GM18870 (cell line): ENCODE results near the gene DELE1.

Experiments used
- ATAC-seq: cut with Tn5 transposase; IDR thresholded peaks from one replicate; pipeline ENCODE4 v1.9.1; 2021; ENCODE audit warnings: moderate library complexity; ENCODE audit not compliant: unreplicated experiment

Gene DELE1, protein sequence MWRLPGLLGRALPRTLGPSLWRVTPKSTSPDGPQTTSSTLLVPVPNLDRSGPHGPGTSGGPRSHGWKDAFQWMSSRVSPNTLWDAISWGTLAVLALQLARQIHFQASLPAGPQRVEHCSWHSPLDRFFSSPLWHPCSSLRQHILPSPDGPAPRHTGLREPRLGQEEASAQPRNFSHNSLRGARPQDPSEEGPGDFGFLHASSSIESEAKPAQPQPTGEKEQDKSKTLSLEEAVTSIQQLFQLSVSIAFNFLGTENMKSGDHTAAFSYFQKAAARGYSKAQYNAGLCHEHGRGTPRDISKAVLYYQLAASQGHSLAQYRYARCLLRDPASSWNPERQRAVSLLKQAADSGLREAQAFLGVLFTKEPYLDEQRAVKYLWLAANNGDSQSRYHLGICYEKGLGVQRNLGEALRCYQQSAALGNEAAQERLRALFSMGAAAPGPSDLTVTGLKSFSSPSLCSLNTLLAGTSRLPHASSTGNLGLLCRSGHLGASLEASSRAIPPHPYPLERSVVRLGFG

DNA sequence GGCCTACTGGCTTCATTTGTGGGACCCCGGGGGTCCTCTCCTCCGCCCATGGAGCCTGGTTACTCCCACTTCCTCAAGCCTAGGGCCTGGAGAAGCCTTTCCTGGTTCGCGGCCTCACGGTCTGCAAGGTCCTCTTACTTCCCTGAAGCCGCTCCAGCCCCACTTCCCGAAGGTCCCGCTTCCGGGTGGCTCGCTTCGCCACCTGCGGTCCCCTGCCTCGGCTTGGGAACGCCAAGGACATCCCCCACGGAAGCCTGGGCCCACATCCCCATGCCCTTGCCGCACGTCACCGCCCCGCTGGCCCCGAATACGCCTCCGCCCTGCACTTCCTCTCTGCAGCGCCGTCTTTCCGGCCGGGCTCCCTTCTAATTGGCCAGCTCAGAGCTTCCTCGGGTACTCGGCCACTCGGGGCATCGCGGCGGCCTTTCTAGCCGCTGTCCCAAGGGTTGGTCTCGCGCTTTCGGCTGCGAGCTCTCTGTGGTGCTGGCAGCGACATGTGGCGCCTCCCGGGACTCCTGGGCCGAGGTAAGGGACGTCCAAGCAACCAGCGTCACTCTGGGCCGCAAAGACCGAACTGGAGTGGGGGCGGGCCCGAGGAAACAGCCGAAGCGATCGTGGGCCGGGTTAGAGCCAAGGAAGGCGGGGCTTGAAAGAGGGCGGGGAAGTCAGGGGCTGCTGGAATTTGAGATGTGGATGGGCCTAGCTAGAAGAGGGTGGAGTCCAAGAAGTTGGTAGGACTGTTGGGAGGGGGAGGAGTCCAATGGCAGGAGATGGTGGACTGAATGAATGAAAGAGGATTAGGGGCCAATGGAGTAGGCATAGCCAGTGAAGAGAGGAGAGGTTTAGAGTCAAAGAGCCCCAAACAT lies at the start of gene DELE1:
Gene DELE1, plus strand, starts transcription at position 424 of the 866 bp plus-strand sequence. Its CDS starts 71 bp downstream, at position 495.
- peak; percentile 92 for ATAC-seq

DNA sequence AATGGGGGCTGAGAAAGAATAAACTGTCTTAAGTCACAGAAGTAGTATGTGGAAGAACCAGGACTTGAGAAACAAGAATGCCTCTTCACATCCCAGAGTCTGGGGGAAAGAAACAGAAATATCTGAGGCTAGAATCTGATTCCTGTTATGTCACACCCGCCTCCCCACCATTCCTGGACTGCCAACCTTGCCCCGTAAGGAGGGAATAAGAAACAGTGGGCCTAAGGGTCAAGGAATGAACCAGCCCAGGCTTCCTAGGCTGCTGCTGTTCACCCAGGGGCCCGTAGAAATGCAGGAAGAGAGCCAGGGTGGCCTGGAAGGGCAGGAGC lies 49.8 kb upstream of the DELE1 start:
- ATAC-seq: no peak

DNA sequence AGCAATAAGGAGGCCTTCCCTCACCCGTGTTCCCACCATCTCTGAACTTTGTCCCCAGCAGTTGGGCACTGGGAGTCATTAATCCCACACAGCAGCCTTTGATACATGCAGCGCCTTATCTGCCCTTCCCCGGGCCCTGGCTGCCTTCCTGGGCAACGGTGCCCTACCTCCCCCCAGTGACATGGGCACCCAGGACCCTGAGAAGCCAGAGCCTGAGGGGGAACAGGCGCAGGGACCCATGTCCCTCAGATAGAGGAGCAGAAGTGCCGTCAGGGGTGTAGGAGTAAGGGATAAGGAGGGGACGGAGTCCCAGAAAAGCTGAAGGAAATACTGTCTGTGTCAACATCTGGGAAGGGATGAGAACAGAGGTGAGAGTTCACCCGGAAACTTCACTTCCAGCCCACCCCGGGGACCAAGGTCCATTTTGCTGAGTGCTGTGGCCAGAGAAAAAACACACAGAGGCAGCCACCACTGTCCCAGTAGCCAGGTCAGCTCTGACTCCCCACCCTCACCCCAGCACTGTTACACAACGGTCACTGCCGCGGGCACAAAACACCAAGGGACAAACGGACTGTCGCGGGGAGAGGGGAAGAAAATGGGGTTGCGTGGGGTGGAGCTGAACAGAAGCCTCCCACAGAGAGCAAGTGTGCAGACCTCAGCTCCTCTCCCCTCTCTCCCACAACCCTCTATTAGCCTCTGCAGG lies 49.3 kb upstream of the DELE1 start:
- ATAC-seq: no peak

DNA sequence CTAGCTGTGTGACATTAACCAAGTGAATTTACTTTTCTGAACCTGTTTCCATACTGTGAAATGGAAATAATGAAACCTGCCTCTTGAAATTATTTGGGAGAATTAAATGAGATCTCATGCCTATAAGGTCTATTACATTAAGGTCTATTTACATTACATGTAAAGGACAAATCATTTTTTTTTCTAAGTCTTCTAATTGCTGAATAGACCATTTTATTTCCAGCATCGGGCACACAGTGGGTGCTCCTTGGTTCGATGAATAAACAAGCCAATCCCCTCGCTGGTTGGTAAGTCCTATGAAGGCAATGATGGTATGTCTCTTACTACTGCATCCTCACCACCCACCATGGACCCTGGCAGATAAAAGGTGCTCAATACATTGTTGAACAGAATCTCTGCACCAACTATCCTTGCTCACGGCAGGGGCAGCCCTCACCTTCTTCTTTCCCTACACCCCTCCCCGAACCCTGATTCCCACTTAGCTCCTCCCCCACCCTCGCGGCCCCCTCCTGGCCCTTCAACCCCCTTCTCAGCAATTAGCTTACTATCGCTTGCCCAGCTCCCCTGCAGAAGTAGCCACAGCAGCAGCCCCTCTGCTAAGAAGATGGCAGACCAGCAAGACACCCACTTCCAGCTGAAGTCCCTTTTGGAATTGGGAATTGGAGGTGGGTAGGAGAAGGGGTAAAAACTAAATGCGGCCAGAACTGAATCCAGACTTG lies 48.5 kb upstream of the DELE1 start:
- no peak for ATAC-seq

DNA sequence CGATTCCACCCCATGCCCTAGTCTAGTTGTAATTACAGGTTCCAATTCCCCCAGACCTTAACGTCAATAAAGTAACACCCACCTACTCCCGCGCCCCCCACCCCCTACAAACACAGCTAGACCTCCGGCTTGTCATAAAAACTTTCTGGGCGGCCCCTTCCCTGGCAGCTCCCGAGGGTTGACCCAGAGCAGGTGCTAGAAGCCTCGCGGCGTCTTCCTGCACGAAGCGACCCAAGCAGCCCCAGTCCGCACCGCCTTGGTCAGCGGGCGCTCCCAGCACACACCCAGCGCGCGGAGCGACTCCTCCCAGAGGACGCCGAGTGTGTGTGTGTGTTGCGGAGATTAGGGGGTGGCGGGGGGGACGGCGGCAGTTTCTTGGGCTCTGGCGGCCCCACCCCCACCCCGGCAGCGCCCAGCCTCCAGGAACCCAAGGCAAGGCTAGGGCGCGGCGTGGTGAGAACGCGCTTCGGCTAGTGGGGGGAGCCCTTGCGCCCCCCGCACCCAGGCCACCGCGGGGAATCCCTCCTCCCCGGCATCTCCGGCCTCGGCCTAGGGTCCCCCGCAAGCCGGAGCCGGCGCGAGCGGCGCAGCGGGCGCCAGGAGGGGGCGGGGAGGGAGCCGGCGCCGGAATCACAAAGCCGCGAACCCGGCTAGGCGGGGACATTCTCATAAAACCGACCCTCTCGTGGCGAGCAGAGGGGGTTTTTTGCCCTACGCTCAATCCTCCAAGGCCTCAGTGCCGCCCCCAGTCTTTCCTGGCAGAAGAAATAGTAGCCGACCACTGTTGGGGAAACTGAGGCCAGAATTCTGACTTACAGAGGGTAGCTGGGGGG lies 47.7 kb upstream of the DELE1 start:
- no peak for ATAC-seq

DNA sequence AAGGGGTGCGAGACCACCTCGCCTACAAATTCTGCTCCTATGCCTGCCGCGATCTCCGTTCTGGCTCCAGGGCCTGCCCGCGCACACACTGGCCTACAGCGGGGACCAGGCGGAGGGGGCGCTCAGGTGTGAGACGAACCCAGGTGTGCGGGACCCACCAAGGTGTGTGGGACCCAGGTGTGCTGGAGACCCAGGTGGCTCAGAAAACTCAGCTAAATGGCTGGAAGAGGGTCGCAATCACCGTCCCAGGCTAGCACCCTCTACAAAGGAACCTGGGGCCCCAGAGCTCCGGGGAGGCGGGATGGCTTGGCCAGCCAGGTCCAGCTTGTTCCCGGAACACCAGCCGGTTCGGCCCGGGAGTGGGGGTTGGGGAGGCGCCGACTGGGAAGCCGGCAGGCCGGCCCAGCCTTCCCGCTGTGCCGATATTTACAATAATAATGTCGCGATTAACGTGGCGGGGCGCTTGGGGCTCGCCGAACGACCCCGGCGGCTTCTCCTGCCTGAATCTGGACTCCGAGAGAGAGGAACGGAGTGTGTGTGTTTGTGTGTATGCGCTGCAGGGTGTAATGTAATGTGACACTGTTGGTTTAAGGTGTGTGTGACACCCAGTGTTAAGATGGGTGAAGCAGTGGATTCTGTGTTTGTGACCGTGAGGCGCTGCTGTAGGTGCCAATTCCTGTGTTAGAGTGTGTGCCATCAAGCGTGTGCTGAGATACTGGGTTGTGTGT lies 46.9 kb upstream of the DELE1 start:
- no peak for ATAC-seq

DNA sequence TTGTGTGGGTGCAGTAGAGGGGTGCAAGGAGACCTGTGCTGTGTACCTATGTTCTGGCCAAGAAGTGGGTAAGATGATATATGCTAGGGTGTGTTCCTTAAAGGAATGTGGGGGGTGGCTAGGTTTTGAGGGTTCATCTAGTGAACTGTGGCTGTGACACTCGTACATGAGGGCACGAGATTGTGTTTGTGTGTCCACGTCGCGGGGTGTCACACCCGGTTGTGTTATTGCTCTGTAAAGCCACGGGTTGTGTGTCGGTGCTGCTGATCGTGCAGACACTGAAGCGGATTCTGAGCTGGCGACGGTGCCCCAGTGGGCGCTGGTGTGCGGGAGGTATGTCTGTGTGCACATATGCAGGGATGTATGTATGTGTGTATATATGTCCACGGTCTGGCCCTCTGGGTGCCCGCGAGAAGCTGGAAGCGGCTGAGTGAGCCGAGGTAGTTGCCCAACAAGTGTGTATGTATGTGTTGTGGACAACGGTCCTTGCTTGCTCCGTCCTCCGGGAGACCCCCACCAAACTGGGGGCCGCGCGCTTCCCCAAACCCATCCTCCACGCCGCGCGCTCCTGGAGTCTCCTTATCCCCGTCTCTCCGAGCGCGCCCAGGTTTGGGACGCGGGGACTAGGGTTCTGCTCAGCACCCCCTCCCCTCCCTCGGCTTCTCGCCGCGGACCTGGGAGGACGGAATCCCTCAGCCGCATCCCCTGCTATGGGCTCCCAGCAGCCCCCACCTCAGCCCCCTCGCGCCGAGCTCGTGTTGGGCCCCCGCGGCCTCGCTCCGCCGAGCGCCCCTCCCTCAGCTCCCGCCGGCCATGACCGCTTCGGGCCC lies 46.1 kb upstream of the DELE1 start:
- no peak for ATAC-seq

DNA sequence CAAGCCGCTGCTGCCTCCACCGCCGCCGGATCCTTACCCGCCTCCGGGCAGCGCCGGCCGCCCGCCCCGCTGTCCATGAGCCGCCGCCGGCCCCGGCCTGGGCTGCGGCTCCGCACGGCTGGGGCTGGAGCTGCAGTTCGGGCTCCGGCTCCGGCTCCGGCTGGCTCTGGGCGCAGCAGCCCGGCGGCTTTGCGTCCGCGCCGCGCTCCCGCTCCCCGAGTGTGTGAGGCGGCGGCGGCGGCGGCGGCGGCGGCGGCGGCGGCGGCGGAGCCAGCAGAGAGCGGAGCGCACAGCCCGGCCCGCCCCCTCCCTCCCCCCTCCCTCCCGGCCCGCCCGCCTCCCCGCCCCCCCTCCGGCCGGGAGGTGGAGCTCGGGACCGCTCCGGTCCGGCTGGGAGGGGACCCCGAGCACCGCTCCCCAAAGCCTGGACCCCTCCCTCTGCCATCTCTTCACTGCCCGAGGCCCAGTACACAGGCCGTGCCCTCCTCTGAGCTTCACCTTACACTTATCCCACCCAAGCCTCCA lies 45.4 kb upstream of the DELE1 start, which contains the start of gene PCDH1:
Gene PCDH1, minus strand, starts transcription at position 225 of the 525 bp plus-strand sequence. Its CDS starts 148 bp downstream, at position 77.
- ATAC-seq: no peak

DNA sequence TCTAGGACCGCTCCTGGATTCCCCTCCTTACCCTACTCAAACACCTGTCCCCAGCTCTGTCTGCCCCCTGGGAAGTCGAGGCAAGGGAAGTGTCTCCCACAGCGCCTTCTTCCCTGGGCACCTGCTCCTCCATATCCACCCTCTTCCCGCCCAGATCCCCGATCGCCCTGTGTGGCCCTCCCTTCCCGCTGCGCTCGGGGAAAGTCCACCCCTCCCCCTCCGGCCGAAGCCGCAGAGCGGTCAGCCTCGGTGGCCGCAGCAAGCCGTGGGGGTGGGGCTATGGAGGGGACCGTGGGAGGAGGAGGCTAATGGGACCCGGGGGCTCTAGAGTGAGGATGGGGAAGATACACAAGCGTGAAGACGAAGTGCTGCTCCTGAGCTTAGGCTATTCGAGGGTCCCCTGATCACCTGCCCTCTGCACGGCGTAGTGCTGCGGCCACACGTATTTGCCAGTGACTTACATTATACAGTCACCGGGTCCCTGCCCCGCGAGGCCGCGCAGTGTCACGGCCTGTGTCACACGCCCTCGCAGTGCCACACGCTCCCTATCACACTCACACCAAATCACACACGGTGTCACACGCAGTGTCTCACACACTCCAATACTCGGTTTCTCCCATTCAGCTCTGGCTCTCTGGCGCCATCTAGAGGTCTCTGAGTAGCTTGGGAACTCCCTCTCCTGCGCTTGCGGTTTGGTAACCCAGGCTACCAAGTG lies 44.8 kb upstream of the DELE1 start:
- peak; percentile 89 for ATAC-seq

DNA sequence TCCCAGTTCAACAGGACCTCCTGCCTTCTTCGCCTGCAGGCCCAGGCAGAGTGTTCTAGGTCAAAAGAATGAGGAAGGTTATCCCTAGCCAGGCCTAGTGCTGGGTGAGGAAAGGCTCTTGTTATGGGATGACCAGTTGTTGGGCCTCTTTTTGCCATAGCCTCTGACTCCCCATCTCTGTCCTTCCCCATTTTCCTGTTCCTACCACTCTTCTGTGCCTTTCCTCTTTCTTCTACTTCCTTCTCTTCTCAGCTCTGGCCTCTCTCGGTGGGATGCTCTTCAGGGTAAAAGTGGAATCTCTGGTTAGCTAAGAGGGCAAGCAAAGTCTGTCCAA lies 44.3 kb upstream of the DELE1 start:
- no peak for ATAC-seq

DNA sequence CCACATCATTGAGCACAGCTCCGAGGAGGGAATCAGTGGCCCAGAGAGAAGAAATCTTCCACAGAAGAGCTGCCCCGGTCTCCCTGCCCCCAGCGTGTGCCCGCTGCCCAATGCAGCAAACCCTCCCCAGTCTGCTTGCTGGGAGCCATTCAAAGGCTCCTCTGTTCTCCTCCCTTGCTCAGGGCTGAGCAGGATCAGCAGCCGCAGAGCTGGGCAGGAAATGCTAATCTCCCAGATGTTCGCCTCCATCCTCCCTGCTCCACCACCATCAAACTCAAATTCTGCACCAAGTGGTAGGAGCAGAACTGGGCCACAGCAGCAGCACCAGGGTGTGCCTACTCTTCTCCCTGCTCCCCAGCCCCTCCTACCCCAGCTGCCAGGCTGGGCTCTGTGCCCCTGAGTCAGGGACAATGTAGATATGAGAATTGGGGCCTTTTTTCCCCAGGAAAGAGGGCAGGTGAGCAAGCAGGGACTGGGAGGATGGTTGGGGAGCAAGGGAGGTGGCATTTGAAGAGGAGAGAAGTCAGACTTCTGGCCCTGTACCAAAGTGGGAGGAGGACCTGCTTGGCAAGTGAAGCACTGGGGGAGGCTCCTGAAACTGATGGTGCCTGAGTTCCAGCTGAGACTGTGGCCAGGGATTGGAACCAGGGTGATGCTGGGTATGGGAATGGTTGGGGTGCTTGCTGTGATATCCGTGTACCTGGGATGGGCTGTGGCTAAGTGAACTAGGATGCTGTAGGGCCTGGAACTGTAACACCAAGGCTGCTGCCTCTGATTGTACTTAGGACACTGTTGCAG lies 43.5 kb upstream of the DELE1 start:
- no peak for ATAC-seq

DNA sequence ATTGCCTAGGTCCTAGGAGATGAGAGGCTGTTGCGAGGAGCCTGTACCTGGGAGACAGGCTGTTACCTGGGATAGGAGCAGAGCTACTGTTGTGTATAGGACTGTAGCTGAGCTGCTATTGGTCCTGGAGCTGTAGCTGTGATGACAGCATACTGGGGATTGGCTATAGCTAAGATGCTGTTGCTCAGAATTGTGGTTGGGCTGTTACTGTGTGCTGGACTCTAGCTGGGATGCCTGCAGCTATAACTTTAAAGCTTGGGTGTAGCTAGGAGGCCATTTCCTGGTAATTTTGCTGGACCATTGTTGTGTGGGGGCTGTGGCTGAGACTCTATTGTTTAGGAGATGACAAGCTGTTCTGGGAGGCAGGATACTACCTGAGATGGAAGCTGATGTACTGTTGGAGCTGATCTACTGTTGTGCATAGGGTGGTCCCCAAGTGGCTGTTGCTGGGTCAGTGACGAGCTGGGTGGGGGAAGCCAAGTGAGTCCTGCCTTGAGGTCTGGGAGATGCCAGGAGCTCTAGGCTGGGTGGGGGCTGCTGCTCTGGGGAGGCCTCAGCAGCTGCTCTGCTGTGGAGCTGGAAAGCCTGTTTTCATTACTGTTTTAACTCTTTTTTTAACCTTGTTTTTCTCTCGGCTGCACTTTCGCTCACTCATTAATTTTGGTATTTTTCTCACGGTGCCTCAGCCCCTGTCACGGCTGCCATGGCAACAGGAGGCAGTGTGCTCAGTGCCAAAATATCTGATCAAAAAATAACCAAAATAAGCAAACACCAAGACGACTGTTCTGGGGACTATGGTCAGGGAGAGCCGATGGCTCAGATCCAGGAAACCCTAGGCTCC lies 42.5 kb upstream of the DELE1 start:
- ATAC-seq: no peak

DNA sequence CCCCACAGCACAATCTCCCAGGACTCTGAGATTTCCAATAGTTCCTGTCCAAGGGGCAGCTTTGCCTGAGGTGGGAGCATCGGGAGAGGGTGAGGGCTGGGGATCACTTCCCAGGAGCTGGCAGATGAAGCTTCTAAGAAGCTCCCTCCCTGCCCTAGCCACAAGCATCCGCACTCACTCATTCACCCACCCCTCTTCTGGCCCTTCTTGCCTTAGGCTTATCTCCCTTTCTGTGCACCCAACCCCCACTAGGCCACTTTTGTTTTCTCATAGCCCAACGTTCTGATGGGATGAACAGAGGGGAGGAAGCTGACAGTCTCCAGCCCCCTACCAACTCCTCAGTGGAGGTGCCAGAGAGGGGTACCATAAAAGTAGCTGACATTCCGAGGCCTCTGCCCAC lies 41.8 kb upstream of the DELE1 start:
- ATAC-seq: no peak

DNA sequence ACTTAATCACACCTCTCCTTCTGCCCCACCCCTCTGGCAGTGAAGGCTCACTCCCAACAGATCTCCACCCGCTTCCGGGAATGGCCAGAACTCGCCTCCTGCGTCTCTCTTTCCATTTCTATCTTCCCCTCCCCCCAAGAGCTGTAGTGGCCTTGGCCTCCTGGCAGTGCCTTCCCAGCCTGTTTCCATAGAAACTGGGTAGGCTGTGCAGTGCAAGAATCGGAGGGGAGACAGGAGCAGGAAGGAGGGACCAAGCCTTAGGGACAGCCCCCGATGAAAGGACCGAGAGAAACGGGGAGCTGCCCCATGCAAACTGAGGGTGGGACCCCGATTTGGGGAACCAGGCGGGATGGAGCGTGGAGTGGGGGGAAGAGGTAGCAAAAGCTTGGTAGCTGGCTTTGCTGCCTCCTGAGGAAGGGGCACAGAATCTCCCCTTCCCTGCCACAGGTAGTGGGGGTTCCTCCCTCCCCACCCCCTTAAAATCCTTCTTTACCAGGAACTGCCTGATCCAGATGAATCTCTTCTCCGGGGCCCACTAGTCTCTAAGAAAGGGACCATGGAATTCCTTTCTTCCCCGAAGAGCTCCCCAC lies 41.0 kb upstream of the DELE1 start:
- ATAC-seq: no peak

DNA sequence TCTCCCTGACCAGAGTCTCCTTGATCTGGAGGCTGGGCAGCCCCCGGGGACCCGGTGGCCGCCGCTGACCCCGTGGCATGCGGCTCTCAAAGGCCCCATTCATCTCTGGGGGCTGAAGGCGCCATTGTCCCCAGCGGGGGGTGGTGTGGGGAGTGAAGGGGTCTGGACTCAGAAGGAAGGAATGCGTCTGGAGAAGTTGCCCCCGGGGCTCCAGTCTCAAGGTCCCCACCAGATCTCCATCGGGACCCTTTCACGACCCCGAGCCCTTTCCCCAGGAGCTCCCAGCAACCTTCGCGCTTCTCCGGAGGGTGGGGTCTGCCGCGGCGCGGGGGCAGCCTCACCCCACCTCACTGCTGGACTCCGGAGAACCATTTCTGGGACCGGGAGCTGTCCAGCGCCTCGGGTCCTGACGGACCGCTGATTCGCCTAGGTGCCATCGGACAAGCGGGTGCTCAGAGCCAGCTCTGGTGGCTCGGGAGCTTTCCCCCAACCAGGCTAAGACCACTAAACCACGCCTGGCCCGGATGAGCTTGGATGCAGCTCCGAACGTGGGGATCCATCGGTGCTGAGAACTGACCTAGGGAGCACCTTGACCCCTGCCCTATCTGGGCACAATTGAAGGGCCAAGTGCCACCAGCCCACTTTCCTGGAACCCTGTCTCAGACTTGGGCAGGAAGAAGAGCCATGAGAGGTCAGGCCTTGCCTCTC lies 40.3 kb upstream of the DELE1 start:
- no peak for ATAC-seq
